A673 (cell line): Measurements from ENCODE around the gene APOA4. TPM values are rescaled to one million over a fixed set of nuclear protein-coding genes. Genes with fewer than 3 reads are reported as not detected.

Experiments used
- BruUV-seq: library from RNA; stranded (reverse); fragments of 400-500 nt; replicated peaks from 2 replicates; lab custom pipeline; 2021; lab: Mats Ljungman, UMichigan
- CTCF ChIA-PET: fragments of 300-600 bp; sonication (Branson Sonifier 250); formaldehyde crosslinking; loops from one replicate; lab custom pipeline; 2022; ENCODE audit warnings: antibody characterized with exemption; lab: Charles Lee
- POLR2A ChIA-PET: fragments of 300-600 bp; sonication (Branson Sonifier 250); formaldehyde crosslinking; loops from one replicate; lab custom pipeline; 2022; ENCODE audit warnings: antibody characterized with exemption; ENCODE audit not compliant: low non-redundant PET; lab: Charles Lee
- DNase-seq: peaks from one replicate; pipeline ENCODE4 v3.0.0-alpha.2; 2015; ENCODE audit warnings: low spot score
- H3K27ac ChIP-seq: fragments of 200-600 bp; sonication (generic); 2 replicates; pipeline ENCODE4 v1.5.1; 2016; ENCODE audit warnings: mixed run types, low read depth, mild to moderate bottlenecking, mixed read lengths, antibody characterized with exemption, low read length; ENCODE audit not compliant: poor library complexity, severe bottlenecking
- H3K27me3 ChIP-seq: fragments of 200-600 bp; sonication (generic); replicated peaks from 2 replicates; pipeline ENCODE4 v1.6.1; 2017; ENCODE audit warnings: mixed run types, low read depth, mild to moderate bottlenecking, mixed read lengths, antibody characterized with exemption, low read length; ENCODE audit not compliant: insufficient read depth, poor library complexity
- H3K36me3 ChIP-seq: fragments of 200-600 bp; sonication (generic); 2 replicates; pipeline ENCODE4 v1.6.1; 2016; ENCODE audit warnings: mixed run types, mild to moderate bottlenecking, mixed read lengths, antibody characterized with exemption, low read length; ENCODE audit not compliant: insufficient read depth, poor library complexity, severe bottlenecking
- H3K4me1 ChIP-seq: fragments of 200-600 bp; sonication (generic); 2 replicates; pipeline ENCODE4 v1.6.1; 2017; ENCODE audit warnings: mixed run types, mild to moderate bottlenecking, mixed read lengths, antibody characterized with exemption, low read length; ENCODE audit not compliant: insufficient read depth, poor library complexity, severe bottlenecking
- H3K4me3 ChIP-seq: fragments of 200-600 bp; sonication (generic); 2 replicates; pipeline ENCODE4 v1.5.1; 2016; ENCODE audit warnings: low read depth, mixed run types, mild to moderate bottlenecking, mixed read lengths, low read length; ENCODE audit not compliant: poor library complexity, severe bottlenecking
- H3K9me3 ChIP-seq: fragments of 200-600 bp; sonication (generic); 2 replicates; pipeline ENCODE4 v1.6.1; 2016; ENCODE audit warnings: mixed run types, low read depth, mild to moderate bottlenecking, mixed read lengths, antibody characterized with exemption, low read length; ENCODE audit not compliant: poor library complexity, severe bottlenecking
- CTCF ChIP-seq: fragments of 300-800, 200-600 bp; sonication (generic); conservative IDR thresholded peaks from 2 replicates; pipeline ENCODE4 v1.5.1; 2017; ENCODE audit warnings: low read depth, mild to moderate bottlenecking, antibody characterized with exemption, low read length, moderate library complexity, mixed read lengths
- EZH2 ChIP-seq: fragments of 200-600 bp; sonication (generic); IDR thresholded peaks from 2 replicates; pipeline ENCODE4 v1.6.1; 2017; ENCODE audit warnings: borderline replicate concordance, low read depth, mild to moderate bottlenecking, mixed read lengths, antibody characterized with exemption, low read length; ENCODE audit not compliant: poor library complexity, severe bottlenecking
- intact Hi-C: fragments of 100-400 bp; cut with micrococcal nuclease; formaldehyde crosslinking; loops from one replicate; pipeline ENCODE4 v1.10.0; 2022; ENCODE audit not compliant: unreplicated experiment
- total RNA-seq: library from RNA; stranded (reverse); gene quantifications from 2 replicates; pipeline ENCODE4 v1.2.3, GENCODE V29; 2021

Gene APOA4
- total RNA-seq, 1 experiment from 2014 or later: not detected

GRCh38 chr11:116787436-116787785, 35.7 kb downstream of the APOA4 start:
- Histone ChIP-seq H3K4me3 (peak overlapping the region; percentile 94), H3K4me1 (peaks cover 4% of the 10 kb centered on the region), H3K9me3 (no peaks in the 10 kb centered on the region), H3K36me3 (peaks cover 42% of the 10 kb centered on the region), H3K27ac (peak overlapping the region; percentile 79), H3K27me3 (no peaks in the 10 kb centered on the region)
- no peak for TF ChIP-seq EZH2
- no peak for TF ChIP-seq CTCF
- ChIA-PET POLR2A (interaction anchor here (0.7 to 1.0 kb wide), 2 partner anchors 310 to 332 kb away, joined by 3 read pairs; partner anchors contain the start of gene SIK3), CTCF (interaction anchor here (2.1 kb wide), 1 partner anchor 49 kb away, joined by 9 read pairs; no protein-coding TSS in a partner anchor)
- no TSS peak for BruUV-seq
- DNase-seq: no peak
- intact Hi-C loops: no loop called here

- H3K4me1 ChIP-seq: peaks cover 4% of the 10 kb centered on the region
- ChIA-PET POLR2A (interaction anchor here (0.7 kb wide), 1 partner anchor 333 kb away, joined by 3 read pairs; no protein-coding TSS in a partner anchor), CTCF (interaction anchor here (2.1 kb wide), 1 partner anchor 49 kb away, joined by 9 read pairs; no protein-coding TSS in a partner anchor)
- TSS peak; percentile 48 for BruUV-seq
- H3K27me3 ChIP-seq: no peaks in the 10 kb centered on the region
- peaks cover 46% of the 10 kb centered on the region for H3K36me3 ChIP-seq
- intact Hi-C loops: no loop called here
- DNase-seq: no peak
- TF ChIP-seq CTCF (no peak), EZH2 (no peak)
- peak overlapping the region; percentile 94 for H3K4me3 ChIP-seq
- H3K27ac ChIP-seq: peak overlapping the region; percentile 79
- no peaks in the 10 kb centered on the region for H3K9me3 ChIP-seq
Observed at GRCh38 chr11:116786966-116787365, 36.1 kb downstream of the APOA4 start.

GRCh38 chr11:116786326-116786725, 36.8 kb downstream of the APOA4 start:
- no peak for TF ChIP-seq CTCF
- TF ChIP-seq EZH2: no peak
- peaks cover 51% of the 10 kb centered on the region for H3K36me3 ChIP-seq
- ChIA-PET POLR2A (no interaction called here), CTCF (interaction anchor here (2.1 kb wide), 1 partner anchor 50 kb away, joined by 9 read pairs; no protein-coding TSS in a partner anchor)
- intact Hi-C loops: no loop called here
- peak overlapping the region; percentile 94 for H3K4me3 ChIP-seq
- no TSS peak for BruUV-seq
- no peak overlapping the region for H3K27ac ChIP-seq
- H3K4me1 ChIP-seq: peaks cover 4% of the 10 kb centered on the region
- H3K9me3 ChIP-seq: no peaks in the 10 kb centered on the region
- no peak for DNase-seq
- H3K27me3 ChIP-seq: no peaks in the 10 kb centered on the region
